Activated CD4-positive, alpha-beta T cell treated with anti-CD3 and anti-CD28 coated beads, Interleukin-2, amount 50 U/mL, for 1 hour (primary cell): ENCODE results near the gene NME1.

Experiments used
- DNase-seq: peaks from one replicate; pipeline ENCODE4 v3.0.0-alpha.2; 2020

NME1 gene

GRCh38 chr17:51197754-51198153 lies 44.4 kb downstream of the NME1 start:
- no peak for DNase-seq

- no peak for DNase-seq
Observed at GRCh38 chr17:51200295-51200694, 46.9 kb downstream of the NME1 start.

- no peak for DNase-seq
Observed at GRCh38 chr17:51200846-51201245, 47.5 kb downstream of the NME1 start.

- no peak for DNase-seq
Observed at GRCh38 chr17:51203838-51204237, 50.5 kb downstream of the NME1 start.
